Transverse colon (tissue), 4 donors: ENCODE measurements around the gene TNNI3K.

Experiments used
- EP300 ChIP-seq: sonication (generic); formaldehyde crosslinking; IDR thresholded peaks from one replicate; pipeline ENCODE4 v1.6.1; 2017; ENCODE audit warnings: antibody characterized with exemption, low read depth
- POLR2A ChIP-seq: fragments of 450-650 bp; IDR thresholded peaks from one replicate; pipeline ENCODE4 v1.6.1; 2016; ENCODE audit warnings: antibody characterized with exemption, mild to moderate bottlenecking, moderate library complexity
- POLR2AphosphoS5 ChIP-seq, 3 donors: sonication (generic); formaldehyde crosslinking; IDR thresholded peaks; one replicate each; pipeline ENCODE4 v1.6.1; 2016; ENCODE audit warnings: antibody characterized with exemption in 3 of 3
- TF ChIP-seq, protein P1 (sequence below), 5 experiments: fragments of 200-600 bp in 3 of 5; fragments of 450-650 bp in 2 of 5; sonication (generic) in 3 of 5; IDR thresholded peaks; 1 replicate in 2 of 5; 2 replicates in 3 of 5; pipeline ENCODE4 v1.5.1; 2016 to 2017; ENCODE audit warnings: antibody characterized with exemption in 5 of 5, inconsistent platforms in 3 of 5, mild to moderate bottlenecking in 2 of 5, moderate library complexity in 1 of 5

- TF ChIP-seq, protein P1, sequence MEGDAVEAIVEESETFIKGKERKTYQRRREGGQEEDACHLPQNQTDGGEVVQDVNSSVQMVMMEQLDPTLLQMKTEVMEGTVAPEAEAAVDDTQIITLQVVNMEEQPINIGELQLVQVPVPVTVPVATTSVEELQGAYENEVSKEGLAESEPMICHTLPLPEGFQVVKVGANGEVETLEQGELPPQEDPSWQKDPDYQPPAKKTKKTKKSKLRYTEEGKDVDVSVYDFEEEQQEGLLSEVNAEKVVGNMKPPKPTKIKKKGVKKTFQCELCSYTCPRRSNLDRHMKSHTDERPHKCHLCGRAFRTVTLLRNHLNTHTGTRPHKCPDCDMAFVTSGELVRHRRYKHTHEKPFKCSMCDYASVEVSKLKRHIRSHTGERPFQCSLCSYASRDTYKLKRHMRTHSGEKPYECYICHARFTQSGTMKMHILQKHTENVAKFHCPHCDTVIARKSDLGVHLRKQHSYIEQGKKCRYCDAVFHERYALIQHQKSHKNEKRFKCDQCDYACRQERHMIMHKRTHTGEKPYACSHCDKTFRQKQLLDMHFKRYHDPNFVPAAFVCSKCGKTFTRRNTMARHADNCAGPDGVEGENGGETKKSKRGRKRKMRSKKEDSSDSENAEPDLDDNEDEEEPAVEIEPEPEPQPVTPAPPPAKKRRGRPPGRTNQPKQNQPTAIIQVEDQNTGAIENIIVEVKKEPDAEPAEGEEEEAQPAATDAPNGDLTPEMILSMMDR (IDR thresholded peaks at IDR 0.05) = no peak
- TF ChIP-seq EP300 = no peak
- no peak for TF ChIP-seq POLR2A
- no peak for TF ChIP-seq POLR2AphosphoS5 (IDR thresholded peaks at IDR 0.05)
Measured at GRCh38 chr1:74223453-74223852, 11.7 kb upstream of the TNNI3K start.
